ENCODE results near the gene SEMA6A. TPM values are rescaled to one million over a fixed set of nuclear protein-coding genes. Genes with fewer than 3 reads are reported as not detected.

Gene SEMA6A
- total and polyA plus RNA-seq, 4 donors: 3.7 to 11.4 (median 5.6) TPM

DNA sequence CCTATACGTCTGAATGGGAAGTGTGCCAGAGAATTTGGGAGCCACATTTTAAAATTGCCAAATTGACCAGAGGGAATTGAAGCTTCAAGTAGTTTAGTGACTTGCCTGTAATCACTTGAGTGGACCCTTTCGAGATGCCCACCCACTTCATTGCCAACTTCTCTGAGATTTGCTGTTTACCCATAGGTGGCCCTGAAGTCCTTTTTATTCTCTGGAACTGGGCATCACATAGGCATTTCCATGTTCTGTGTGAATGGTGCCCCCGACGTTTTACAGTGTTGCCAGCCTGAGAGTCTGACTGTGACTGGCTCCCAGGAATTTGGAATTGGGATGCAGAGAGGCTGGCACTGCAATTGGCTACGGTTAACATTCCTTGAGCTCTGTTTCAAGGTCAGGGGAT, 158.6 kb downstream of the SEMA6A start:
- H3K4me3 ChIP-seq (ENCODE audit: low read depth in 1 of 3, low read length in 3 of 3): no peak overlapping the region
- no peaks in the 10 kb centered on the region for H3K36me3 ChIP-seq (ENCODE audit: control insufficient read depth in 4 of 4, insufficient read depth in 3 of 4, low read depth in 1 of 4, low read length in 3 of 4)
- H3K27me3 ChIP-seq (ENCODE audit: control insufficient read depth in 4 of 4, insufficient read depth in 4 of 4, low read length in 3 of 4): no peaks in the 10 kb centered on the region
- DNase-seq (ENCODE audit: low spot score): no peak
- 97% methylated on average over 5 of the region's 5 CpGs for WGBS
- no peak overlapping the region for H3K9ac ChIP-seq (ENCODE audit: low read depth in 1 of 2, low read length in 2 of 2)
- no peaks in the 10 kb centered on the region for H3K9me3 ChIP-seq (ENCODE audit: control insufficient read depth in 4 of 4, low read length in 3 of 4)
- no peaks in the 10 kb centered on the region for H3K4me1 ChIP-seq (ENCODE audit: control insufficient read depth in 4 of 4, insufficient read depth in 4 of 4, low read length in 3 of 4)
- no peak for TF ChIP-seq TAF1 (conservative IDR thresholded peaks at IDR 0.05)
- no peak overlapping the region for H3K27ac ChIP-seq (ENCODE audit: low read depth in 1 of 2, low read length in 2 of 2)

DNA sequence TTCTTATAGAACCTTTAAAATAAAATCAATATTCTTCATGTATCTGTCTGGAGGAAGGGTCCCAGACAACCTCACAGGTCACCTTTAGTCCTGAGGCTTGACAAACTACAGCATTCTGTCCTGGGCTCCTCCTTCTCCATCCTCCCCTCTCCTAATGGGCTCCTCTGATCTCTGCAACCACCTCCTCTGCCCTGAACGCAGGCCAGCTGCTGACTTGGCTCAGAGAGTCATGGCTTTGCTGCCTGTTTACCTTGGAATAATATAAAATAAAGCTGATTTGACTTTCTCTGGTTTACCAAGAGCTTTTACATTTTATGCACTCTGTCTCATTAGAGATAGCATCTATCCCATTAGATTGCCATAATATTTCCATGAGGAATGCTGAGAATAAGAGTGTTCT, 159.4 kb downstream of the SEMA6A start:
- H3K4me1 ChIP-seq (ENCODE audit: control insufficient read depth in 4 of 4, insufficient read depth in 4 of 4, low read length in 3 of 4): no peaks in the 10 kb centered on the region
- no peak overlapping the region for H3K9ac ChIP-seq (ENCODE audit: low read depth in 1 of 2, low read length in 2 of 2)
- no peaks in the 10 kb centered on the region for H3K36me3 ChIP-seq (ENCODE audit: control insufficient read depth in 4 of 4, insufficient read depth in 3 of 4, low read depth in 1 of 4, low read length in 3 of 4)
- no peaks in the 10 kb centered on the region for H3K27me3 ChIP-seq (ENCODE audit: control insufficient read depth in 4 of 4, insufficient read depth in 4 of 4, low read length in 3 of 4)
- no peaks in the 10 kb centered on the region for H3K9me3 ChIP-seq (ENCODE audit: control insufficient read depth in 4 of 4, low read length in 3 of 4)
- H3K4me3 ChIP-seq (ENCODE audit: low read depth in 1 of 3, low read length in 3 of 3): no peak overlapping the region
- no peak for DNase-seq (ENCODE audit: low spot score)
- WGBS: 43% methylated on average over 1 of the region's 1 CpG
- TF ChIP-seq MAX (IDR thresholded peaks at IDR 0.05): no peak
- no peak for TF ChIP-seq RXRA (IDR thresholded peaks at IDR 0.05)
- no peak for TF ChIP-seq YY1 (IDR thresholded peaks at IDR 0.05)
- no peak for TF ChIP-seq TAF1 (conservative IDR thresholded peaks at IDR 0.05)
- TF ChIP-seq SP1 (IDR thresholded peaks at IDR 0.05): no peak
- no peak for TF ChIP-seq GABPA (IDR thresholded peaks at IDR 0.05 in 1 of 2, conservative IDR thresholded peaks at IDR 0.05 in 1 of 2)
- no peak for TF ChIP-seq JUND (IDR thresholded peaks at IDR 0.05)
- TF ChIP-seq, protein P1, sequence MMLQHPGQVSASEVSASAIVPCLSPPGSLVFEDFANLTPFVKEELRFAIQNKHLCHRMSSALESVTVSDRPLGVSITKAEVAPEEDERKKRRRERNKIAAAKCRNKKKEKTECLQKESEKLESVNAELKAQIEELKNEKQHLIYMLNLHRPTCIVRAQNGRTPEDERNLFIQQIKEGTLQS (IDR thresholded peaks at IDR 0.05): no peak
- no peak for TF ChIP-seq CTCF (IDR thresholded peaks at IDR 0.05; ENCODE audit: low read depth, low read length, missing input control)
- no peak for TF ChIP-seq FOXA2 (IDR thresholded peaks at IDR 0.05)
- TF ChIP-seq FOXA1 (IDR thresholded peaks at IDR 0.05): no peak
- no peak for TF ChIP-seq RAD21 (IDR thresholded peaks at IDR 0.05)
- TF ChIP-seq EGR1 (IDR thresholded peaks at IDR 0.05; ENCODE audit: low read depth in 2 of 2): no peak
- TF ChIP-seq, protein P2, sequence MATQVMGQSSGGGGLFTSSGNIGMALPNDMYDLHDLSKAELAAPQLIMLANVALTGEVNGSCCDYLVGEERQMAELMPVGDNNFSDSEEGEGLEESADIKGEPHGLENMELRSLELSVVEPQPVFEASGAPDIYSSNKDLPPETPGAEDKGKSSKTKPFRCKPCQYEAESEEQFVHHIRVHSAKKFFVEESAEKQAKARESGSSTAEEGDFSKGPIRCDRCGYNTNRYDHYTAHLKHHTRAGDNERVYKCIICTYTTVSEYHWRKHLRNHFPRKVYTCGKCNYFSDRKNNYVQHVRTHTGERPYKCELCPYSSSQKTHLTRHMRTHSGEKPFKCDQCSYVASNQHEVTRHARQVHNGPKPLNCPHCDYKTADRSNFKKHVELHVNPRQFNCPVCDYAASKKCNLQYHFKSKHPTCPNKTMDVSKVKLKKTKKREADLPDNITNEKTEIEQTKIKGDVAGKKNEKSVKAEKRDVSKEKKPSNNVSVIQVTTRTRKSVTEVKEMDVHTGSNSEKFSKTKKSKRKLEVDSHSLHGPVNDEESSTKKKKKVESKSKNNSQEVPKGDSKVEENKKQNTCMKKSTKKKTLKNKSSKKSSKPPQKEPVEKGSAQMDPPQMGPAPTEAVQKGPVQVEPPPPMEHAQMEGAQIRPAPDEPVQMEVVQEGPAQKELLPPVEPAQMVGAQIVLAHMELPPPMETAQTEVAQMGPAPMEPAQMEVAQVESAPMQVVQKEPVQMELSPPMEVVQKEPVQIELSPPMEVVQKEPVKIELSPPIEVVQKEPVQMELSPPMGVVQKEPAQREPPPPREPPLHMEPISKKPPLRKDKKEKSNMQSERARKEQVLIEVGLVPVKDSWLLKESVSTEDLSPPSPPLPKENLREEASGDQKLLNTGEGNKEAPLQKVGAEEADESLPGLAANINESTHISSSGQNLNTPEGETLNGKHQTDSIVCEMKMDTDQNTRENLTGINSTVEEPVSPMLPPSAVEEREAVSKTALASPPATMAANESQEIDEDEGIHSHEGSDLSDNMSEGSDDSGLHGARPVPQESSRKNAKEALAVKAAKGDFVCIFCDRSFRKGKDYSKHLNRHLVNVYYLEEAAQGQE (IDR thresholded peaks at IDR 0.05): no peak
- TF ChIP-seq HNF4G (IDR thresholded peaks at IDR 0.05): no peak
- TF ChIP-seq HNF4A (conservative IDR thresholded peaks at IDR 0.05): no peak
- no peak overlapping the region for H3K27ac ChIP-seq (ENCODE audit: low read depth in 1 of 2, low read length in 2 of 2)

Measured in liver (tissue), 9 donors.